Retinal pigment epithelial cell (primary cell): ENCODE results near the gene NPHP3.

Experiments used
- DNase-seq: peaks from one replicate; pipeline ENCODE4 v3.0.0-alpha.2; 2010; ENCODE audit warnings: low read depth
- H3K4me3 ChIP-seq: 2 replicates; pipeline ENCODE4 v1.5.1; 2011; ENCODE audit warnings: mild to moderate bottlenecking, low read length, control low read depth, moderate library complexity
- CTCF ChIP-seq: conservative IDR thresholded peaks from 2 replicates; pipeline ENCODE4 v1.5.1; 2011; ENCODE audit warnings: low read depth, low read length, control low read depth, inconsistent platforms

Gene NPHP3

GRCh38 chr3:132690040-132690439, 32.2 kb downstream of the NPHP3 start:
- no peak overlapping the region for H3K4me3 ChIP-seq
- no peak for TF ChIP-seq CTCF
- no peak for DNase-seq

DNA sequence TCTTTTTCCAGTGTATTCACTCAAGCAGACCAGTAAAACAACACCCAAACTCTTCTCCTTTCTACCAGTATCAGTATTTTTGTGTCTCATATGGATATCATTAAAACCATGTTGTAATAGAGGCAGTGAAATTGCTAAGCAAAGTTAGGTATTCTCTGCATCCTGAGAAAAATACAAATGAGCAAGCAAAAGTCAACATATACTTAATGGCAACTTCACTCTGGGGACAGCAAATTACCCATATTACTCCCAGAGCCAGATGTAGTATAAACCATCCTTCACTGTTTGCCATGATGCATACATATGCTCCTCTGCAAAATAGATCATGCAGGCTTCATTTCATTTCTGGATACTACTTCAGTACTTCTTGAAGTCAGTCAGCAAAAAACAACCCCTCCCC, 40.0 kb downstream of the NPHP3 start:
- no peak for DNase-seq
- H3K4me3 ChIP-seq = no peak overlapping the region
- TF ChIP-seq CTCF = no peak

- no peak for DNase-seq
These were observed 40.8 kb downstream of the NPHP3 start for GRCh38 chr3:132681421-132681820.

DNA sequence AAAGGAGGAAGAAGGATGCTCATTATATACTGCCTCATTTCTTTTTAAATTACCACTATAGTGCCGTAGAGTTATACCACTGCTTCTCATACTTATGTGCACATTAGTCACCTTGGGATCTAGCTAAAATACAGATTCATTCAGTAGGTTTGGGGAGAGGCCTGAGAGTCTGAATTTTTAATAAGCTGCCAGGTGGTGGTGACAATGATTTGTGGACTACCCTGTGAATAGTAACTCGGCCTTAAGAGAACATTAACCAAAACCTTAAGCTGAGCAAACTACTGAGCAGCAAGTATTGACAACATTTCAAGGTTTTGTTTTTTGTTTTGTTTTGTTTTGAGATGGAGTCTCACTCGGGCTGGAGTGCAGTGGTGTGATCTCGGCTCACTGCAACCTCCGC, 42.3 kb downstream of the NPHP3 start:
- no peak overlapping the region for H3K4me3 ChIP-seq
- no peak for TF ChIP-seq CTCF
- no peak for DNase-seq

More at GRCh38 chr3:132681421-132681820, 40.8 kb downstream of the NPHP3 start:
- no peak overlapping the region for H3K4me3 ChIP-seq
- TF ChIP-seq CTCF = no peak

GRCh38 chr3:132675408-132675807, 46.8 kb downstream of the NPHP3 start:
- no peak for DNase-seq
- H3K4me3 ChIP-seq = no peak overlapping the region

GRCh38 chr3:132669256-132669777, 52.9 kb downstream of the NPHP3 start:
- no peak overlapping the region for H3K4me3 ChIP-seq
- DNase-seq = no peak
- no peak for TF ChIP-seq CTCF

More at GRCh38 chr3:132675408-132675807, 46.8 kb downstream of the NPHP3 start:
- no peak for TF ChIP-seq CTCF

- TF ChIP-seq CTCF = no peak
- no peak for DNase-seq
These were observed 56.9 kb downstream of the NPHP3 start for GRCh38 chr3:132665230-132665745.

More at GRCh38 chr3:132665230-132665745, 56.9 kb downstream of the NPHP3 start:
- no peak overlapping the region for H3K4me3 ChIP-seq
